Fibroblast of villous mesenchyme (primary cell): ENCODE measurements around the gene SLC49A4. TPM values are rescaled to one million over a fixed set of nuclear protein-coding genes. Genes with fewer than 3 reads are reported as not detected.

ENCODE experiments used
- DNase-seq: peaks from one replicate; pipeline ENCODE4 v3.0.0-alpha.2; 2010; ENCODE audit warnings: low read depth
- H3K4me3 ChIP-seq: 2 replicates; pipeline ENCODE4 v1.5.1; 2011; ENCODE audit warnings: low read depth, mild to moderate bottlenecking, low read length
- CTCF ChIP-seq: IDR thresholded peaks from 2 replicates; pipeline ENCODE4 v1.5.1; 2012; ENCODE audit warnings: low read depth, mild to moderate bottlenecking, low read length; ENCODE audit not compliant: insufficient read depth
- total RNA-seq: library from RNA; depleted of rRNA; stranded (reverse); fragments of >200 nt; gene quantifications from 2 replicates; pipeline ENCODE4 v1.2.3, GENCODE V29; 2012

Gene SLC49A4
- total RNA-seq, 1 donor = 40.2 TPM

GRCh38 chr3:122873741-122874515 lies 79.1 kb downstream of the SLC49A4 start:
- TF ChIP-seq CTCF = no peak
- H3K4me3 ChIP-seq = no peak overlapping the region
- DNase-seq = no peak

GRCh38 chr3:122875547-122876127 lies 80.8 kb downstream of the SLC49A4 start:
- no peak overlapping the region for H3K4me3 ChIP-seq
- no peak for DNase-seq
- TF ChIP-seq CTCF = no peak

- H3K4me3 ChIP-seq = no peak overlapping the region
- DNase-seq = no peak
- TF ChIP-seq CTCF = no peak
Measured at GRCh38 chr3:122880173-122880572, 85.3 kb downstream of the SLC49A4 start.

GRCh38 chr3:122880624-122881023 lies 85.8 kb downstream of the SLC49A4 start:
- DNase-seq = no peak
- no peak overlapping the region for H3K4me3 ChIP-seq
- no peak for TF ChIP-seq CTCF

GRCh38 chr3:122882361-122882947 lies 87.6 kb downstream of the SLC49A4 start:
- no peak for TF ChIP-seq CTCF
- no peak overlapping the region for H3K4me3 ChIP-seq
- no peak for DNase-seq

- no peak overlapping the region for H3K4me3 ChIP-seq
- DNase-seq = no peak
Measured at GRCh38 chr3:122886251-122886650, 91.4 kb downstream of the SLC49A4 start.

More at GRCh38 chr3:122886251-122886650, 91.4 kb downstream of the SLC49A4 start:
- no peak for TF ChIP-seq CTCF
